SU-DHL-6 (cell line): ENCODE data around the gene CCR2.

Experiments used
- EZH2phosphoT487 ChIP-seq: fragments of 200-600 bp; sonication (generic), shearing (Covaris generic); conservative IDR thresholded peaks from 2 replicates; pipeline ENCODE4 v1.6.1; 2018; ENCODE audit warnings: mild to moderate bottlenecking, antibody characterized with exemption, low read length, moderate library complexity, mixed read lengths
- TF ChIP-seq, protein P1 (sequence below): fragments of 200-600 bp; sonication (generic); IDR thresholded peaks from one replicate; pipeline ENCODE4 v1.5.1; 2017; ENCODE audit warnings: antibody characterized with exemption, mild to moderate bottlenecking, low read length, moderate library complexity; ENCODE audit not compliant: insufficient read depth, poor library complexity, severe bottlenecking

- TF ChIP-seq, protein P1, sequence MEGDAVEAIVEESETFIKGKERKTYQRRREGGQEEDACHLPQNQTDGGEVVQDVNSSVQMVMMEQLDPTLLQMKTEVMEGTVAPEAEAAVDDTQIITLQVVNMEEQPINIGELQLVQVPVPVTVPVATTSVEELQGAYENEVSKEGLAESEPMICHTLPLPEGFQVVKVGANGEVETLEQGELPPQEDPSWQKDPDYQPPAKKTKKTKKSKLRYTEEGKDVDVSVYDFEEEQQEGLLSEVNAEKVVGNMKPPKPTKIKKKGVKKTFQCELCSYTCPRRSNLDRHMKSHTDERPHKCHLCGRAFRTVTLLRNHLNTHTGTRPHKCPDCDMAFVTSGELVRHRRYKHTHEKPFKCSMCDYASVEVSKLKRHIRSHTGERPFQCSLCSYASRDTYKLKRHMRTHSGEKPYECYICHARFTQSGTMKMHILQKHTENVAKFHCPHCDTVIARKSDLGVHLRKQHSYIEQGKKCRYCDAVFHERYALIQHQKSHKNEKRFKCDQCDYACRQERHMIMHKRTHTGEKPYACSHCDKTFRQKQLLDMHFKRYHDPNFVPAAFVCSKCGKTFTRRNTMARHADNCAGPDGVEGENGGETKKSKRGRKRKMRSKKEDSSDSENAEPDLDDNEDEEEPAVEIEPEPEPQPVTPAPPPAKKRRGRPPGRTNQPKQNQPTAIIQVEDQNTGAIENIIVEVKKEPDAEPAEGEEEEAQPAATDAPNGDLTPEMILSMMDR, result no peak
- no peak for TF ChIP-seq EZH2phosphoT487
Measured at GRCh38 chr3:46389306-46389705, 35.4 kb downstream of the CCR2 start.
